A549 (cell line): ENCODE measurements around the gene BMP7. TPM values are rescaled to one million over a fixed set of nuclear protein-coding genes. Genes with fewer than 3 reads are reported as not detected.

Source experiments
- ATAC-seq, 2 experiments: fragments of 200-7000 bp in 1 of 2; fragments of >200 bp in 1 of 2; cut with Nextera tagmentation in 1 of 2; cut with Tn5 transposase in 1 of 2; 3 replicates each; pipeline versions ENCODE4 v1.8.0 to v1.9.1; 2018 to 2020; ENCODE audit warnings: mild to moderate bottlenecking in 1 of 2, moderate library complexity in 1 of 2
- CTCF ChIA-PET: fragments of 300-600 bp; sonication (Branson Sonifier 250); formaldehyde crosslinking; extraction: SDS; loops from one replicate; lab custom pipeline; 2021; ENCODE audit warnings: antibody characterized with exemption, inconsistent platforms; lab: Yijun Ruan, JAX
- POLR2A ChIA-PET: fragments of 350-600 bp; formaldehyde crosslinking; extraction: SDS; loops from one replicate; lab custom pipeline; 2021; ENCODE audit warnings: antibody characterized with exemption, inconsistent platforms; lab: Yijun Ruan, JAX
- DNase-seq, 2 experiments: peaks; one replicate each; pipeline versions ENCODE4 v3.0.0 to v3.0.0-alpha.2; 2011 to 2016; ENCODE audit warnings: low read depth in 1 of 2, low spot score in 1 of 2
- FAIRE-seq: peaks from 2 replicates; lab custom pipeline; 2011; peaks lifted over from hg19 to GRCh38; lab: Jason Lieb, UNC
- H3K27ac ChIP-seq, 2 experiments: fragments of >200 bp; sonication (Bioruptor Twin); formaldehyde crosslinking; 3 replicates each; pipeline ENCODE4 v1.5.1; 2016 to 2017
- H3K4me1 ChIP-seq: fragments of >200 bp; sonication (Bioruptor Twin); formaldehyde crosslinking; 3 replicates; pipeline ENCODE4 v1.6.1; 2016
- H3K4me2 ChIP-seq: fragments of >200 bp; sonication (Bioruptor Twin); formaldehyde crosslinking; 3 replicates; pipeline ENCODE4 v1.6.1; 2016
- H3K4me3 ChIP-seq: fragments of >200 bp; sonication (Bioruptor Twin); formaldehyde crosslinking; 3 replicates; pipeline ENCODE4 v1.5.1; 2016
- H3K9me3 ChIP-seq: fragments of >200 bp; sonication (Bioruptor Twin); formaldehyde crosslinking; 3 replicates; pipeline ENCODE4 v1.6.1; 2016
- BHLHE40 ChIP-seq: IDR thresholded peaks from 2 replicates; pipeline ENCODE4 v1.6.1; 2012; ENCODE audit warnings: low read depth, low read length, inconsistent platforms
- CBX2 ChIP-seq: fragments of 200-600 bp; sonication (generic); IDR thresholded peaks from 2 replicates; pipeline ENCODE4 v1.6.1; 2016; ENCODE audit warnings: low read depth, mild to moderate bottlenecking, borderline replicate concordance
- CBX8 ChIP-seq: fragments of 200-600 bp; sonication (generic); IDR thresholded peaks from 2 replicates; pipeline ENCODE4 v1.6.1; 2016
- CEBPB ChIP-seq, 2 experiments: fragments of >200 bp in 1 of 2; sonication (Bioruptor Twin) in 1 of 2; formaldehyde crosslinking in 1 of 2; IDR thresholded peaks; 2 replicates each; pipeline ENCODE4 v1.6.1; 2012 to 2016
- EHMT2 ChIP-seq: fragments of 200-600 bp; sonication (generic); IDR thresholded peaks from 2 replicates; pipeline ENCODE4 v1.6.1; 2016; ENCODE audit warnings: antibody characterized with exemption, low read depth, mild to moderate bottlenecking, moderate library complexity
- ESRRA ChIP-seq: fragments of 150-350 bp; IDR thresholded peaks from 2 replicates; pipeline ENCODE4 v1.6.1; 2014; ENCODE audit warnings: mild to moderate bottlenecking, low read length, borderline replicate concordance
- FOXS1 ChIP-seq: fragments of 250-450 bp; sonication (Bioruptor Pico); IDR thresholded peaks from 2 replicates; pipeline ENCODE4 v1.5.0; 2020; ENCODE audit warnings: mild to moderate bottlenecking, moderate library complexity
- GATA3 ChIP-seq: IDR thresholded peaks from 2 replicates; pipeline ENCODE4 v1.6.1; 2012; ENCODE audit warnings: borderline replicate concordance
- HOXA7 ChIP-seq: fragments of 250-450 bp; sonication (Bioruptor Pico); IDR thresholded peaks from 2 replicates; pipeline ENCODE4 v1.5.0; 2020; ENCODE audit warnings: mild to moderate bottlenecking, moderate library complexity
- NR3C1 ChIP-seq: fragments of >200 bp; sonication (Bioruptor Twin); formaldehyde crosslinking; IDR thresholded peaks from 3 replicates; pipeline ENCODE4 v1.6.1; 2017
- PHF8 ChIP-seq: fragments of 200-600 bp; sonication (generic); IDR thresholded peaks from 2 replicates; pipeline ENCODE4 v1.6.1; 2016; ENCODE audit warnings: low read depth, mild to moderate bottlenecking, antibody characterized with exemption, moderate library complexity, borderline replicate concordance
- POLR2A ChIP-seq: IDR thresholded peaks from 2 replicates; pipeline ENCODE4 v1.6.1; 2012; ENCODE audit warnings: mild to moderate bottlenecking, low read length
- POLR2AphosphoS2 ChIP-seq: conservative IDR thresholded peaks from 2 replicates; pipeline ENCODE4 v1.6.1; 2012; ENCODE audit warnings: low read length, improper control_type of control experiment, inconsistent platforms
- SMC3 ChIP-seq: fragments of >200 bp; sonication (Bioruptor Twin); formaldehyde crosslinking; IDR thresholded peaks from 3 replicates; pipeline ENCODE4 v1.6.1; 2018; ENCODE audit warnings: inconsistent platforms
- SREBF2 ChIP-seq: fragments of 450-650 bp; IDR thresholded peaks from 2 replicates; pipeline ENCODE4 v1.6.1; 2014; ENCODE audit warnings: mild to moderate bottlenecking, moderate library complexity
- ZFP36 ChIP-seq: fragments of 450-650 bp; IDR thresholded peaks from 2 replicates; pipeline ENCODE4 v1.6.1; 2014; ENCODE audit warnings: borderline replicate concordance; ENCODE audit not compliant: partially characterized antibody
- WGBS: methylation state at CpG from one replicate; pipeline ENCODE4 v1.1.6; 2017; ENCODE audit errors: missing lambda C conversion rate; 5-methylcytosine and 5-hydroxymethylcytosine counted together
- polyA plus RNA-seq, 4 experiments: library from polyadenylated mRNA; depleted of rRNA in 3 of 4; stranded (reverse); fragments of >200 nt; fragmentation: RNase III in 1 of 4; extraction: RNeasy Plus Mini Kit Qiagen cat#74134 plus additional on column Dnase treatment in 1 of 4; gene quantifications; 2 replicates in 3 of 4; 3 replicates in 1 of 4; pipeline ENCODE4 v1.2.3, GENCODE V29; 2011 to 2017
- TF ChIP-seq, protein P1 (sequence below): IDR thresholded peaks from 2 replicates; pipeline ENCODE4 v1.6.1; 2012
- TF ChIP-seq, protein P2 (sequence below): fragments of >200 bp; sonication (Bioruptor Twin); formaldehyde crosslinking; IDR thresholded peaks from 3 replicates; pipeline ENCODE4 v1.5.1; 2016
- TF ChIP-seq, protein P3 (sequence below): fragments of >200 bp; sonication (Bioruptor Twin); formaldehyde crosslinking; IDR thresholded peaks from 3 replicates; pipeline ENCODE4 v1.6.1; 2016
- TF ChIP-seq, protein P4 (sequence below): IDR thresholded peaks from 2 replicates; pipeline ENCODE4 v1.6.1; 2012; ENCODE audit warnings: low read depth, borderline replicate concordance
- TF ChIP-seq, protein P5 (sequence below): fragments of 150-350 bp; IDR thresholded peaks from 2 replicates; pipeline ENCODE4 v1.6.1; 2014; ENCODE audit warnings: low read depth, mild to moderate bottlenecking, low read length
- TF ChIP-seq, protein P6 (sequence below): fragments of 200-600 bp; sonication (generic); IDR thresholded peaks from 2 replicates; pipeline ENCODE4 v1.6.1; 2016; ENCODE audit warnings: antibody characterized with exemption, mild to moderate bottlenecking, moderate library complexity

BMP7 gene
- polyA plus RNA-seq, 2 of the 4 experiments (the other 2 are of a cell fraction): 0.08 to 0.22 TPM

DNA sequence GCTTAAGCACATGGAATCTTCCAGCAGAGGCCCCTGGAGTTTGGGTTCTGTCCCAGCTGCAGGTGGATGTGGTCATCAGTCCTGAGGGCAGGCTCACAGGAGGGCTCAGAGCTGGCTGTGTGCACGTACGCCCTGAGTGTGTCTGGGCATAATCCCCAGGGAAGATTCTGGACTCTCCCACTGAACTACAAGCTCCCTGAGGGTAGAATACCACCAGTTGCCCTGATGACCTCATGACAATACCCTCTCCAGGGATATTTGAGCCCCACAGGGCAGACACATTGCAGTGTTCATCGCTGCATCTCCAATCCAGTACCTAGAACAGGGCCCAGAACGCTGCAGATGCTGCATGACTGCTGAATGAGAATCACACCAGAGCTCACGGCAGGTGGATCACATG lies 92.5 kb downstream of the BMP7 start:
- Histone ChIP-seq H3K27ac (no peak overlapping the region), H3K4me2 (no peak overlapping the region), H3K4me1 (no peaks in the 10 kb centered on the region), H3K4me3 (no peak overlapping the region), H3K9me3 (no peaks in the 10 kb centered on the region)
- TF ChIP-seq CBX2 (no peak), NR3C1 (no peak), HOXA7 (no peak), SMC3 (no peak), SREBF2 (no peak), BHLHE40 (no peak), CBX8 (no peak)
- TF ChIP-seq, protein P1, sequence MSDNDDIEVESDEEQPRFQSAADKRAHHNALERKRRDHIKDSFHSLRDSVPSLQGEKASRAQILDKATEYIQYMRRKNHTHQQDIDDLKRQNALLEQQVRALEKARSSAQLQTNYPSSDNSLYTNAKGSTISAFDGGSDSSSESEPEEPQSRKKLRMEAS: no peak
- TF ChIP-seq, protein P2, sequence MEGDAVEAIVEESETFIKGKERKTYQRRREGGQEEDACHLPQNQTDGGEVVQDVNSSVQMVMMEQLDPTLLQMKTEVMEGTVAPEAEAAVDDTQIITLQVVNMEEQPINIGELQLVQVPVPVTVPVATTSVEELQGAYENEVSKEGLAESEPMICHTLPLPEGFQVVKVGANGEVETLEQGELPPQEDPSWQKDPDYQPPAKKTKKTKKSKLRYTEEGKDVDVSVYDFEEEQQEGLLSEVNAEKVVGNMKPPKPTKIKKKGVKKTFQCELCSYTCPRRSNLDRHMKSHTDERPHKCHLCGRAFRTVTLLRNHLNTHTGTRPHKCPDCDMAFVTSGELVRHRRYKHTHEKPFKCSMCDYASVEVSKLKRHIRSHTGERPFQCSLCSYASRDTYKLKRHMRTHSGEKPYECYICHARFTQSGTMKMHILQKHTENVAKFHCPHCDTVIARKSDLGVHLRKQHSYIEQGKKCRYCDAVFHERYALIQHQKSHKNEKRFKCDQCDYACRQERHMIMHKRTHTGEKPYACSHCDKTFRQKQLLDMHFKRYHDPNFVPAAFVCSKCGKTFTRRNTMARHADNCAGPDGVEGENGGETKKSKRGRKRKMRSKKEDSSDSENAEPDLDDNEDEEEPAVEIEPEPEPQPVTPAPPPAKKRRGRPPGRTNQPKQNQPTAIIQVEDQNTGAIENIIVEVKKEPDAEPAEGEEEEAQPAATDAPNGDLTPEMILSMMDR: no peak
- TF ChIP-seq, protein P3, sequence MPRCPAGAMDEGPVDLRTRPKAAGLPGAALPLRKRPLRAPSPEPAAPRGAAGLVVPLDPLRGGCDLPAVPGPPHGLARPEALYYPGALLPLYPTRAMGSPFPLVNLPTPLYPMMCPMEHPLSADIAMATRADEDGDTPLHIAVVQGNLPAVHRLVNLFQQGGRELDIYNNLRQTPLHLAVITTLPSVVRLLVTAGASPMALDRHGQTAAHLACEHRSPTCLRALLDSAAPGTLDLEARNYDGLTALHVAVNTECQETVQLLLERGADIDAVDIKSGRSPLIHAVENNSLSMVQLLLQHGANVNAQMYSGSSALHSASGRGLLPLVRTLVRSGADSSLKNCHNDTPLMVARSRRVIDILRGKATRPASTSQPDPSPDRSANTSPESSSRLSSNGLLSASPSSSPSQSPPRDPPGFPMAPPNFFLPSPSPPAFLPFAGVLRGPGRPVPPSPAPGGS: no peak
- TF ChIP-seq, protein P4, sequence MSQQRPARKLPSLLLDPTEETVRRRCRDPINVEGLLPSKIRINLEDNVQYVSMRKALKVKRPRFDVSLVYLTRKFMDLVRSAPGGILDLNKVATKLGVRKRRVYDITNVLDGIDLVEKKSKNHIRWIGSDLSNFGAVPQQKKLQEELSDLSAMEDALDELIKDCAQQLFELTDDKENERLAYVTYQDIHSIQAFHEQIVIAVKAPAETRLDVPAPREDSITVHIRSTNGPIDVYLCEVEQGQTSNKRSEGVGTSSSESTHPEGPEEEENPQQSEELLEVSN: no peak
- POLR2A ChIA-PET: no interaction called here
- WGBS: 80% methylated on average over 5 of the region's 5 CpGs
- DNase-seq: no peak
- no peak for ATAC-seq
- no peak for FAIRE-seq
- CTCF ChIA-PET: no interaction called here

DNA sequence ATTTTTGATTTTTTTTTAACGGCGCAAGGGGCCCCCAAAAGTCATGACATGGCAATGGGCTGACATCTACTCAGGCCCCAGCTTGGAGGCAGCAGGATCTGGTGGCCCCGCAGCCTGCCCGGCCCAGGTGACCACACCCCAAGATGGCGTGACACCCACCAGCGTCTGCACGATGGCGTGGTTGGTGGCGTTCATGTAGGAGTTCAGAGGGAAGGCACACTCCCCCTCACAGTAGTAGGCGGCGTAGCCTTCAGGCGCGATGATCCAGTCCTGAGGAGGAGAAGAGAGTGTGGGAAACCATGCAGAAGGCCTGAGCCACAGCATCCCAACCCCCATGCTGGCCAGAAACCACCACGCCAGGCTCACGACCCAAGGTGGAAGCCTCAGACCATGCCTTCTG lies 93.4 kb downstream of the BMP7 start:
- no peak overlapping the region for H3K4me2 ChIP-seq
- DNase-seq (no peak), FAIRE-seq (no peak), ATAC-seq (no peak)
- POLR2A ChIA-PET: no interaction called here
- H3K9me3 ChIP-seq: no peaks in the 10 kb centered on the region
- no peak overlapping the region for H3K27ac ChIP-seq
- CTCF ChIA-PET: interaction anchor here (1.2 kb wide), 1 partner anchor 20 kb away, joined by 3 read pairs; no protein-coding TSS in a partner anchor
- no peaks in the 10 kb centered on the region for H3K4me1 ChIP-seq
- no peak overlapping the region for H3K4me3 ChIP-seq
- WGBS: 80% methylated on average over 15 of the region's 15 CpGs
- TF ChIP-seq CEBPB (IDR thresholded peaks at IDR 0.05) (no peak), ZFP36 (no peak), GATA3 (no peak), ESRRA (no peak), NR3C1 (no peak), POLR2AphosphoS2 (no peak), PHF8 (no peak), FOXS1 (no peak), POLR2A (no peak), CBX2 (no peak), SREBF2 (no peak), EHMT2 (no peak)
- TF ChIP-seq, protein P5, sequence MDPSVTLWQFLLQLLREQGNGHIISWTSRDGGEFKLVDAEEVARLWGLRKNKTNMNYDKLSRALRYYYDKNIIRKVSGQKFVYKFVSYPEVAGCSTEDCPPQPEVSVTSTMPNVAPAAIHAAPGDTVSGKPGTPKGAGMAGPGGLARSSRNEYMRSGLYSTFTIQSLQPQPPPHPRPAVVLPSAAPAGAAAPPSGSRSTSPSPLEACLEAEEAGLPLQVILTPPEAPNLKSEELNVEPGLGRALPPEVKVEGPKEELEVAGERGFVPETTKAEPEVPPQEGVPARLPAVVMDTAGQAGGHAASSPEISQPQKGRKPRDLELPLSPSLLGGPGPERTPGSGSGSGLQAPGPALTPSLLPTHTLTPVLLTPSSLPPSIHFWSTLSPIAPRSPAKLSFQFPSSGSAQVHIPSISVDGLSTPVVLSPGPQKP: no peak
- TF ChIP-seq, protein P6, sequence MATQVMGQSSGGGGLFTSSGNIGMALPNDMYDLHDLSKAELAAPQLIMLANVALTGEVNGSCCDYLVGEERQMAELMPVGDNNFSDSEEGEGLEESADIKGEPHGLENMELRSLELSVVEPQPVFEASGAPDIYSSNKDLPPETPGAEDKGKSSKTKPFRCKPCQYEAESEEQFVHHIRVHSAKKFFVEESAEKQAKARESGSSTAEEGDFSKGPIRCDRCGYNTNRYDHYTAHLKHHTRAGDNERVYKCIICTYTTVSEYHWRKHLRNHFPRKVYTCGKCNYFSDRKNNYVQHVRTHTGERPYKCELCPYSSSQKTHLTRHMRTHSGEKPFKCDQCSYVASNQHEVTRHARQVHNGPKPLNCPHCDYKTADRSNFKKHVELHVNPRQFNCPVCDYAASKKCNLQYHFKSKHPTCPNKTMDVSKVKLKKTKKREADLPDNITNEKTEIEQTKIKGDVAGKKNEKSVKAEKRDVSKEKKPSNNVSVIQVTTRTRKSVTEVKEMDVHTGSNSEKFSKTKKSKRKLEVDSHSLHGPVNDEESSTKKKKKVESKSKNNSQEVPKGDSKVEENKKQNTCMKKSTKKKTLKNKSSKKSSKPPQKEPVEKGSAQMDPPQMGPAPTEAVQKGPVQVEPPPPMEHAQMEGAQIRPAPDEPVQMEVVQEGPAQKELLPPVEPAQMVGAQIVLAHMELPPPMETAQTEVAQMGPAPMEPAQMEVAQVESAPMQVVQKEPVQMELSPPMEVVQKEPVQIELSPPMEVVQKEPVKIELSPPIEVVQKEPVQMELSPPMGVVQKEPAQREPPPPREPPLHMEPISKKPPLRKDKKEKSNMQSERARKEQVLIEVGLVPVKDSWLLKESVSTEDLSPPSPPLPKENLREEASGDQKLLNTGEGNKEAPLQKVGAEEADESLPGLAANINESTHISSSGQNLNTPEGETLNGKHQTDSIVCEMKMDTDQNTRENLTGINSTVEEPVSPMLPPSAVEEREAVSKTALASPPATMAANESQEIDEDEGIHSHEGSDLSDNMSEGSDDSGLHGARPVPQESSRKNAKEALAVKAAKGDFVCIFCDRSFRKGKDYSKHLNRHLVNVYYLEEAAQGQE: no peak
